ENCODE data around the gene CALHM2.

DNA sequence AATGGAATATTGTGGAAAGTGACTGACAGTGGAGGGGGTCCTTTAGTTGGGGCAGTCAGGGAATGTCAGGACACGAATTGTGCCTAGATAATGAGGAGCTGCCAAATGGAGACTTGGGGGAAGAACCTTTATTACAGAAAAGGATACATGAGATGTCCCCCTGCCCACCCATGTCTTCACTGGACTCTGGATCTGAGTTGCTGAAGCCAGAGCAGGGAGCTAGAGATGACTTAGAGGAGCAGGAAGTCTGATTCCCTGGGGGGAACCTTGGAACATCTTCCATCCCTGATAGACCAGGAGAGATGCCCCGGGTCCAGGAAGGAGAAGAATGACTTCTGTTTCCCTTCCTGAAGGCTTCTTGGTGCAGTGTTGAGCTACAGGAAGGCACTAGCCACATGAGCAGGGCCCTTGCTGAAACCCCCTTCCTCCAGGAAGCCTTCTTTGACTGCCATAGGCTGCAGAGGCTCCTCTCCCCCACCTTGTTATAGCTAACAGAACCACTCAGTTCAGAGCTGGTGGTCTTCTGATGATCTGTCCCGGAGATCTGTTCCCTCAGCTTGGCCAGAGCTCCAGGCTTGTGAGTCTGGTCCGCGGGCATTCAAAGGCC, 40.6 kb upstream of the CALHM2 start:
- TF ChIP-seq, protein P1, sequence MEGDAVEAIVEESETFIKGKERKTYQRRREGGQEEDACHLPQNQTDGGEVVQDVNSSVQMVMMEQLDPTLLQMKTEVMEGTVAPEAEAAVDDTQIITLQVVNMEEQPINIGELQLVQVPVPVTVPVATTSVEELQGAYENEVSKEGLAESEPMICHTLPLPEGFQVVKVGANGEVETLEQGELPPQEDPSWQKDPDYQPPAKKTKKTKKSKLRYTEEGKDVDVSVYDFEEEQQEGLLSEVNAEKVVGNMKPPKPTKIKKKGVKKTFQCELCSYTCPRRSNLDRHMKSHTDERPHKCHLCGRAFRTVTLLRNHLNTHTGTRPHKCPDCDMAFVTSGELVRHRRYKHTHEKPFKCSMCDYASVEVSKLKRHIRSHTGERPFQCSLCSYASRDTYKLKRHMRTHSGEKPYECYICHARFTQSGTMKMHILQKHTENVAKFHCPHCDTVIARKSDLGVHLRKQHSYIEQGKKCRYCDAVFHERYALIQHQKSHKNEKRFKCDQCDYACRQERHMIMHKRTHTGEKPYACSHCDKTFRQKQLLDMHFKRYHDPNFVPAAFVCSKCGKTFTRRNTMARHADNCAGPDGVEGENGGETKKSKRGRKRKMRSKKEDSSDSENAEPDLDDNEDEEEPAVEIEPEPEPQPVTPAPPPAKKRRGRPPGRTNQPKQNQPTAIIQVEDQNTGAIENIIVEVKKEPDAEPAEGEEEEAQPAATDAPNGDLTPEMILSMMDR (IDR thresholded peaks at IDR 0.05), result no peak
- no peak for TF ChIP-seq POLR2A (IDR thresholded peaks at IDR 0.05)
